Measurements from ENCODE around the gene DACT3. TPM values are rescaled to one million over a fixed set of nuclear protein-coding genes. Genes with fewer than 3 reads are reported as not detected.

DACT3 gene
- total RNA-seq, 4 donors from 2014 or later, result 0.26 to 1.0 (median 0.39) TPM

DNA sequence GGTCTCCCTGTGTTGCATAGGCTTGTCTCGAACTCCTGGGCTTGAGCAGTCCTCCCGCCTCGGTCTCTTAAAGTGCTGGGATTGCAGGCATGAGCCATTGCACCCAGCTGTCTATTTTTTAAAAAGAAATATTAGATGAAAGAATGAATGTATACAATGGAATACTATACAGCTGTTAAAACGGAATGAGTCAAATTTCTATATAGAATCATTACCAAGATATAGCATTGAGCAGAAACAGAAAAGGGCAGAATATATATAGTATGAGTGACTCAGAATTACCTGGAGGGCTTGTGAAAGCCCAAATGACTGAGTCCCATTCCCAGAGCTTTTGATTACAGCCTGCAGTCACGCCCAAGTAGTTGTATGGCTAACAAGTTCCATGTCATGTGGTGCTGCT is 4.4 kb downstream of the DACT3 start:
- DNase-seq (no peak), ATAC-seq (no peak)
- Histone ChIP-seq H3K9me3 (no peaks in the 10 kb centered on the region), H3K27me3 (peaks cover 14 to 20% (median 16%) of the 10 kb centered on the region in 3 donors), H3K27ac (no peak overlapping the region), H3K4me1 (peaks cover 14% of the 10 kb centered on the region in 2 donors), H3K4me3 (no peak overlapping the region), H3K36me3 (no peaks in the 10 kb centered on the region)
- TF ChIP-seq, protein P1, sequence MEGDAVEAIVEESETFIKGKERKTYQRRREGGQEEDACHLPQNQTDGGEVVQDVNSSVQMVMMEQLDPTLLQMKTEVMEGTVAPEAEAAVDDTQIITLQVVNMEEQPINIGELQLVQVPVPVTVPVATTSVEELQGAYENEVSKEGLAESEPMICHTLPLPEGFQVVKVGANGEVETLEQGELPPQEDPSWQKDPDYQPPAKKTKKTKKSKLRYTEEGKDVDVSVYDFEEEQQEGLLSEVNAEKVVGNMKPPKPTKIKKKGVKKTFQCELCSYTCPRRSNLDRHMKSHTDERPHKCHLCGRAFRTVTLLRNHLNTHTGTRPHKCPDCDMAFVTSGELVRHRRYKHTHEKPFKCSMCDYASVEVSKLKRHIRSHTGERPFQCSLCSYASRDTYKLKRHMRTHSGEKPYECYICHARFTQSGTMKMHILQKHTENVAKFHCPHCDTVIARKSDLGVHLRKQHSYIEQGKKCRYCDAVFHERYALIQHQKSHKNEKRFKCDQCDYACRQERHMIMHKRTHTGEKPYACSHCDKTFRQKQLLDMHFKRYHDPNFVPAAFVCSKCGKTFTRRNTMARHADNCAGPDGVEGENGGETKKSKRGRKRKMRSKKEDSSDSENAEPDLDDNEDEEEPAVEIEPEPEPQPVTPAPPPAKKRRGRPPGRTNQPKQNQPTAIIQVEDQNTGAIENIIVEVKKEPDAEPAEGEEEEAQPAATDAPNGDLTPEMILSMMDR (IDR thresholded peaks at IDR 0.05 in 4 of 5, conservative IDR thresholded peaks at IDR 0.05 in 1 of 5), result no peak
- no peak for TF ChIP-seq POLR2A (IDR thresholded peaks at IDR 0.05)
- in situ Hi-C loops (cut with MboI; ENCODE audit: low sequenced_read_pairs in 4 of 4) (no loop called here), intact Hi-C loops (cut with DNase I; ENCODE audit: low total_unique reads) (no loop called here)

DNA sequence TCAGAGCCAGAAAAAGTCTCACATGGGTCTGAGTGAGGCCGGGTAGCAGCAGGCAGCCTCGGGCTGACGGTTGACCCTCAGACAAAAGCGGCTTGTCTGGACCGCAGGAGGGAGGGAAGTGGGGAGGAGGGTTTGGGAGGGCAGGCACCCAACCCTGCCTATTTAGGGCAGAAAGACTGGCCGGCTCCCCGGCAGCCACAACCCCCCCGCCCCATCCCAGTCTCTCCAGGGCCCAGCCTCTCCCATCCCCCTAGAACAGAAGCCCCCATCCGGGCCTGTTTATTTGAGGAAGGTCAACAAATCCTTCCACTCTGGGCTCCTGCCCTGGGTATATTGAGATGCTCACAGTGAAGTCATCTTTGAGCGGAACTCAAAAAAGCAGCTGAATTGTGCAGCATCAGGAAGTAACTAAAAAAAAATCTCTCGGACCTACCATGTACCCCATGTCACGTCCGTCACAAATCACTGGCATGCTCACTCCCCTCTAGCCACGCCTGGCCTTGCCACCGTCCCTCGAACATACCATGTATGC is 6.3 kb downstream of the DACT3 start:
- in situ Hi-C loops (cut with MboI; ENCODE audit: low sequenced_read_pairs in 4 of 4), result no loop called here

DNA sequence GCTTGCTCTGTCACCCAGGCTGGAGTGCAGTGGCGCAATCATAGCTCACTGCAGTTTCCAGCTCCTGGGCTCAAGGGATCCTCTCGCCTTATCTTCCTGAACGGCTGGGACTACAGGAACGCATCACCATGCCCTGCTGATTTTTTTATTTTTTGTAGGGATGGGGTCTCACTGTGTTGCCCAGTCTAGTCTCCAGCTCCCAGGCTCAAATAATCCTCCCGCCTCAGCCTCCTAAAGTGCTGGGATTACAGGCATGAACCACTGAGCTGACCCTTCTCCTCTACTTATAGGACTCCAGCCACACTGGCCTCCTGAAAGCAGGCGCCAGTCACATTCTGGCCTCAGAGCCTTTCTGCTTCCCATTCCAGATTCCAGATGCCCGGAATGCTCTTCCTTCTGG is 10.5 kb downstream of the DACT3 start:
- Histone ChIP-seq H3K4me3 (no peak overlapping the region), H3K36me3 (no peaks in the 10 kb centered on the region), H3K4me1 (no peaks in the 10 kb centered on the region), H3K27ac (no peak overlapping the region), H3K9me3 (no peaks in the 10 kb centered on the region), H3K27me3 (peaks cover 14 to 32% (median 16%) of the 10 kb centered on the region in 3 donors)
- DNase-seq (no peak), ATAC-seq (no peak)
- intact Hi-C loops (cut with DNase I; ENCODE audit: low total_unique reads), result no loop called here
- TF ChIP-seq, protein P1 (IDR thresholded peaks at IDR 0.05 in 4 of 5, conservative IDR thresholded peaks at IDR 0.05 in 1 of 5), result no peak
- TF ChIP-seq POLR2A (IDR thresholded peaks at IDR 0.05), result no peak
- in situ Hi-C loops (cut with MboI; ENCODE audit: low sequenced_read_pairs in 4 of 4), result no loop called here

More for the DNA sequence above, 6.3 kb downstream of the DACT3 start:
- Histone ChIP-seq H3K4me3 (no peak overlapping the region), H3K4me1 (peaks cover under 1 to 4% of the 10 kb centered on the region in 2 donors), H3K9me3 (no peaks in the 10 kb centered on the region), H3K36me3 (no peaks in the 10 kb centered on the region), H3K27ac (no peak overlapping the region), H3K27me3 (peaks cover 6 to 20% (median 8%) of the 10 kb centered on the region in 3 donors)
- intact Hi-C loops (cut with DNase I; ENCODE audit: low total_unique reads), result no loop called here
- no peak for DNase-seq
- TF ChIP-seq POLR2A (IDR thresholded peaks at IDR 0.05), result no peak
- TF ChIP-seq, protein P1 (IDR thresholded peaks at IDR 0.05 in 4 of 5, conservative IDR thresholded peaks at IDR 0.05 in 1 of 5), result no peak
- ATAC-seq, result no peak

DNA sequence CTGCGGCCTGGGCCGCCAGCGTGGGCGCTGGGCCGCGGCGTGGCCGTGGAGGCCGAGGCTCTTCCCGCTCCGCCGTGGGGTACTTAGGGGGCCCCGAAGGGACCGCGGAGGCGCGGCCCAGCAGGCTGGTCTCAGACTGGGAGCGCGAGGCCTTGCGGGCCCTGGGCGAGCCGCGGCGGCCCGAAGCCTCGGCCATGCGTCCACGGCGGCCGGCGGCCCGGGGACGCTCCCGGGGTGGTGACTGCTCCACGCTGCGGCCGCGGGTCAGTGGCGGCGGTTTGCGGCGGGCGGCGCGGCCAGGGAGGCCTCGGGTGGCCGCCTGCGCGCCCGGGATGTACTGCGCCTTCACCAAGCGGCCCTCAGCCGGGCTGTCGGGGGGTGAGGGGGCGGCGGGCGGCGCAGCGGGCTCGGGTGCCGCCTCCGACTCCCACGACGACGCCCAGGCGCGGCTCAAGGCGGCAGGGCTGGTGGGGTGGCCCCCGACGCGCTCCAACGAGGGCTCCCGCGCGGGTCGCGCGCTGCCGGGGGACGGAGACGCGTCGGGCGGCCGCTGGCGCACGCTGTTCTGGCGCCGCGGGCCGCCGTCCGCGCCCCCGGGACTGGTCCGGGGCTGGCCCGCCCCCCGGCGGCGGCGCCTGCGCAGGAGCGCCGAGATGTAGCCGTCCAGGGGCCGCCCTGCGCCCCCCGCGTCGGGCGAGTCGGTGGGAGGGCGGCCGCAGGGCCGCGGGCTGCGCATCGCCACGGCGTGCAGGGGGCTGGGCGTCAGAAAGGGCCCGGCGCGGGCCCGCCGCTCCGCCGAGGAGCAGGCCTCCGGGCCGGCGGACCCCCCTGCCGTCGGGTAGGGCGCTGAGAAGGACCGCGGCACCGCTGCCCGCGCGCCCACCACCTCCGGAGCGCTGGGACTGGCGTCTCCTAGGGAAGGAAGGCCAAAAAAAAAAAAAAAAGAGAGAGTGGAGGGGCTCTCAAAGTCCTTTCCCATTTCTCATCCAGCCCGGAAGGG is 11.7 kb downstream of the DACT3 start:
- no peak overlapping the region for H3K27ac ChIP-seq
- DNase-seq (no peak), ATAC-seq (no peak)
- no peaks in the 10 kb centered on the region for H3K9me3 ChIP-seq
- no peak overlapping the region for H3K4me3 ChIP-seq
- no peaks in the 10 kb centered on the region for H3K4me1 ChIP-seq
- intact Hi-C loops (cut with DNase I; ENCODE audit: low total_unique reads), result no loop called here
- peaks cover 14 to 32% (median 16%) of the 10 kb centered on the region in 3 donors for H3K27me3 ChIP-seq
- H3K36me3 ChIP-seq, result no peaks in the 10 kb centered on the region
- TF ChIP-seq POLR2A (IDR thresholded peaks at IDR 0.05), result no peak
- TF ChIP-seq, protein P1 (IDR thresholded peaks at IDR 0.05 in 4 of 5, conservative IDR thresholded peaks at IDR 0.05 in 1 of 5), result no peak
- in situ Hi-C loops (cut with MboI; ENCODE audit: low sequenced_read_pairs in 4 of 4), result no loop called here

All from gastrocnemius medialis (tissue), 4 donors.